HG03520 (cell line): ENCODE measurements around the gene F8A2.
"Not testable (repeated sequence)": the region's sequence is repeated elsewhere in the genome, so short reads cannot be mapped to it uniquely, and the experiment has no call there.

ENCODE experiments used
- ATAC-seq: cut with Tn5 transposase; IDR thresholded peaks from one replicate; pipeline ENCODE4 v1.9.1; 2021; ENCODE audit warnings: mild to moderate bottlenecking, moderate library complexity; ENCODE audit not compliant: unreplicated experiment

The F8A2 gene

GRCh38 chrX:155381843-155382528, at the start of gene F8A2:
Gene F8A2 (plus strand): TSS chrX:155382095. CDS start chrX:155382115, 20 bp downstream.
- peak; percentile 63 for ATAC-seq

- no peak for ATAC-seq
Measured at GRCh38 chrX:155333544-155334100, 48.3 kb upstream of the F8A2 start.

DNA sequence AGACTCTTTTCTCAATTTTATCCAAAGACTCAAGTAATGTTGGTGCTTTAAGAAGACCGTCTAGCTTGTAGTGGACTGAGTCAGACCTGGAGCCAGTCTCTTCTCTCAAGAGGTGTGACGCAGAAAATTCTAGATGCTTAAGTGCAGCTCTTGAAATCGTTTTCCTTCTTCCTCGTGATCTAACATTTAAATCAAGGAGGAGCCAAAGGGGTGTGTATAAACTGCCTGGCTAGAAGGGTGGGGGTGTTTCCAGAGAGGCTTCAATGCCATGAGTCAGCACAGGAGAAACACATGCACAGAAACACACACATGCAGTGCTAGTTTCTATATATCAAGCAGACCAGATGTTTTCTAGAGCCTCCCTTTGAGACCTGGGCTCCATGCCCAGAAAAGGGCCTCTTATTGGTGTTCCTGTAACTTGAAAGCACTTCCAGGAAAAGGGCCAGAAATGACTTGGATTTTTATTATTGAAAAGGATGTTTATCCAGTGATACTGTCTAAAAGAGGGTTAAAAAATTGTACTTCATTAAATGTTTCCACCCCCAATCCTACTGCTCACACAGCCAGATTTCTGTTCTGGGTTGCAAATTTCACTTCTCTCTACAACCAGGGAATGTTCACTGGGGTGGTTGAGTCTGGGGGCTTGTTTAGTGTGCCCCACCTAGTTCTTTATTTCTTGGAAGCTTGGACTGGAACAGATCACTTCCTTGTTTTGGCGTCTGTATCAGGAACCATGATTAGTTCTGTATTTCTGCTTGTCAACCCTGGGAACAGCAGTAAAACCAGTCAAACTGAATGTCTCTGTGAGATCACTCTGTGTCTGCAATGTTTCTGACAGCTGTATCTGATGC, 47.2 kb upstream of the F8A2 start, which contains the start of gene CLIC2:
Gene CLIC2, minus strand, starts transcription at position 129 of the 851 bp plus-strand sequence. CDS start 187 bp downstream, outside the sequence.
- ATAC-seq, result no peak

GRCh38 chrX:155335337-155335712, 46.6 kb upstream of the F8A2 start:
- not testable (repeated sequence) for ATAC-seq

DNA sequence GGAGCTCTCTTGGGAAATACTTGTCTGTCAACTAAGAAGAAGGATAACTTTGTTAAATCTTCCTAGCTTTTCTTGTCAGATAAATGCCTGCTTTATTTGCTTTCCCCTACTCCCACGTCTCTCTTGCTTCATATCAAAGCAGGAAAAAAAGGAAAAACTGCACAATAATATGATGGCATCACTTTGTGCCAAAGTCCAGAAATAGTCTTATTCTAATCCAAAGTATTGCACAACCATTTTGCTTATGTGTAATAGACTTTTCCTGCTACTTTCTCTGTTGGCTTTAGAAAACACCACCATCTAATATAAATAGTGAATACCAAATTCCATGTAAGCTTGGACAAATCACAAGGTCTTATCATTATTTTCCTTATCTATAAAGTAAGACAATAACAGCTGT, 36.2 kb upstream of the F8A2 start:
- ATAC-seq, result not testable (repeated sequence)

GRCh38 chrX:155349448-155349847, 32.4 kb upstream of the F8A2 start:
- not testable (repeated sequence) for ATAC-seq

DNA sequence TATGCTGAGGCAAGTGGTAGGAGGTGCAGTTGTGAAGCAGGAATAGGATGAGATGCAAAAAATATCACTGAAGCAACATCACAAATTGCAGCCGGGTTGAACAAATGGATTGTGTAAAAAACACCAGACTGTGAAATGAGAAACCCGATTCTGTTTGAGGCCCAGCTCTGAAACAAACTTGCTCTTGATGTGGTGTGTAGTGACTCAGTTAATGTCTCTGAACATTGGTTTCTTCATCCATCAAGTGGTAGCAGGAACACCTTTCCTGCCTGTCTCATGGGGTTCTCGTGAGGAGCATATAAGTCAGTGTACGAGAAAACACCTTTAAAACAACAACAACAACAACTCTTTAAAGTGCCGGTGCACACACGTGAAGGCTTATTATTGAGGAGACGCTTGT, 18.2 kb upstream of the F8A2 start:
- not testable (repeated sequence) for ATAC-seq

- ATAC-seq, result peak; percentile 65
Measured at GRCh38 chrX:155373777-155374458, 8.0 kb upstream of the F8A2 start.

DNA sequence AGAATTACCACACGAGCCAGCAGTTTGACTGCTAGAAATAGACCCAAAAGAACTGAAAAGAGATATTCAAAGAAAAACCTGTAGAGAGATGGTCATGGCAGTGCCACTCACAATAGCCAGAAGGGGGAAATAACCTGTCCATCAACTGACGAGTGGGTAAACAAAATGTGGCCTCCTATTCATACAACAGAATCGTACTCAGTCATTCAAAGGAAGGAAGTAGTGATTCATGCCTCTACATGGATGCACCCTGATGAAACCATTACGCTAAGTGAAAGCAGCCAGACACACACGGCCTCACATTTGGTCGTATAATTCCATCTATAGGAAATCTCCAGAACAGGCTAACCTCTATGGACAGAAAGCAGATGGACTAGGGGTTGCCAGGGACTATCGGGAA, 2.1 kb upstream of the F8A2 start:
- ATAC-seq, result not testable (repeated sequence)

- ATAC-seq, result peak; percentile 36
Measured at GRCh38 chrX:155382529-155382967, 653 bp downstream of the F8A2 start.

DNA sequence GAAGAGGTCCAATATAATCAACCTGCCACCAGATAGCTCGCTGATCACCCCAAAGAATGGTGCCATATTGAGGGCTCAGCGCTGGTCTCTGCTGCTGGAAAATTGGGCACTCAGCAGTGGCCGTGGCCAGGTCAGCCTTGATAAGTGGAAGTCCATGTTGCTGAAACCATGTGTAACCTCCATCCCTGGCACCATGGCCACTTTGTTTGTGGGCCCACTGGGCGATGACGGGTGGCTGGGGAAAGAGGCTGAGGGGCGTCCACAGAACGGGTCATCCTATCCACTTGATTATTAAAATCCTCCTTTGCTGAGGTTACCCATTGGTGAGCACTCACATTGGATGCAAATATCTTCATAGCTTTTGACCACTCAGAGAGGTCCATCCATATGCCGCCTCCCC, 7.7 kb downstream of the F8A2 start:
- no peak for ATAC-seq

DNA sequence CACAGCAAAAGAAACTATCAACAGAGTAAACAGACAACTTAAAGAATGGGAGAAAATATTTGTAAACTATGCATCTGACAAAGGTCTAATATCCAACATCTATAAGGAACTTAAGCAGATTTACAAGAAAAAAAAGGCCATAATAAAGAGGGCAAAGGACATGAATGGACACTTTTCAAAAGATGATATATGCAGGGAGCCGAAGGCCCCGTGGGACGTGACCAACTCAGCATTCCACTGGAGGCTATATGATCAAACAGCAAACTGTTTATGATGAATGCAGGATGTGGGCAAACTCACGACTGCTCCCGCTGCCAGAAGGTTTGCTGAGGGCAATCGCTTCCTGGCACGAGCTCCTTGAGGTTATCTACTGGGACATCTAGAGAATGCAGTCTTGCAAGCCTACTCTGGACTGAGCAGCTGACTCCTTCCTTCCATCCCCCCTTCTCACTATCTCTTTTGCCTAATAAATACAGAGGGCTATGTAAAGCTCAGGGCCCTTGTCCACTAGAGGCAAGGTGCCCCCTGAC, 12.9 kb downstream of the F8A2 start:
- ATAC-seq, result not testable (repeated sequence)

DNA sequence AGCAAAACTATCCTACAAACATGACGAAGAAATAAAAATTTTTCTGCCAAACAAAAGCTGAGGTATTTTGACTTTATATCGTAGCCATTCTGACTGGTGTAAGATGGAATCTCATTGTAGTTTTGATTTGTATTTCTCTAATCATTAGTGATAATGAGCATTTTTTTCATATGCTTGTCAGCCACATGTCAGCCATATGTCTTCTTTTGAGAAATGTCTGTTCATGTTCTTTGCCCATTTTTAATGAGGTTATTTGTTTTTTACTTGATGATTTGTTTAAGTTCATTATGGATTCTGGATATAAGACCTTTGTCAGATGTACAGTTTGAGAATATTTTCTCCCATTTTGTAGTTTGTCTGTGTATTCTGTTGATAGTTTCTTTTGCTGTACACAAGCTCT, 24.5 kb downstream of the F8A2 start:
- no peak for ATAC-seq

- no peak for ATAC-seq
Measured at GRCh38 chrX:155417769-155418168, 35.9 kb downstream of the F8A2 start.
